Upper lobe of left lung (tissue), 4 donors: ENCODE data around the gene TBXAS1.

ENCODE experiments used
- EP300 ChIP-seq, 4 donors: sonication (generic); formaldehyde crosslinking; IDR thresholded peaks; one replicate each; pipeline ENCODE4 v1.5.1; 2017; ENCODE audit warnings: antibody characterized with exemption in 4 of 4, control low read depth in 2 of 4
- POLR2A ChIP-seq, 4 donors: fragments of 450-650 bp; IDR thresholded peaks; one replicate each; pipeline ENCODE4 v1.5.1; 2016 to 2017; ENCODE audit warnings: antibody characterized with exemption in 4 of 4, mild to moderate bottlenecking in 2 of 4
- POLR2AphosphoS5 ChIP-seq, 2 donors: sonication (generic); formaldehyde crosslinking; IDR thresholded peaks; one replicate each; pipeline ENCODE4 v1.5.1; 2017; ENCODE audit warnings: antibody characterized with exemption in 2 of 2
- TF ChIP-seq, protein P1 (sequence below), 6 experiments: fragments of 450-650 bp in 4 of 6; fragments of 200-600 bp in 2 of 6; sonication (generic) in 2 of 6; IDR thresholded peaks; one replicate each; pipeline ENCODE4 v1.5.1; 2016 to 2019; ENCODE audit warnings: antibody characterized with exemption in 6 of 6

DNA sequence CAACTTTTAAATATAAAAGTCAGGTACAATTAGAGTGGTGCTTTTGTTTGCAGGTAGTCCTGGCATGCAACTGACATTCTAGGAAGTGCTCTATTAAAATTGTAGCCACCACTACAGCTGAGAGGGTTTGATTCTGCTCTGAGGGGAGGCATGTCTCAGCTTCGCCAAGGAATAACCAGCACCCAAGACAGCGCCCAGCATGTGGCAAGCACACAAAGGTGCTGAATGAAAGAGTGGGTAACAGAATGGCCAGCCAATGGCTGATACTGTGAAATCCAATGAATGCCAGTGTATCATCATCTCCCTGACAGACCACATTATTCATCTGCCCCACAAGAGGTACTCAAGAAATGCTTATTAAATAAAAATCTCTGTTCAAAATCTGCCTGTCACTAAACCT is 226.8 kb downstream of the TBXAS1 start:
- TF ChIP-seq, protein P1, sequence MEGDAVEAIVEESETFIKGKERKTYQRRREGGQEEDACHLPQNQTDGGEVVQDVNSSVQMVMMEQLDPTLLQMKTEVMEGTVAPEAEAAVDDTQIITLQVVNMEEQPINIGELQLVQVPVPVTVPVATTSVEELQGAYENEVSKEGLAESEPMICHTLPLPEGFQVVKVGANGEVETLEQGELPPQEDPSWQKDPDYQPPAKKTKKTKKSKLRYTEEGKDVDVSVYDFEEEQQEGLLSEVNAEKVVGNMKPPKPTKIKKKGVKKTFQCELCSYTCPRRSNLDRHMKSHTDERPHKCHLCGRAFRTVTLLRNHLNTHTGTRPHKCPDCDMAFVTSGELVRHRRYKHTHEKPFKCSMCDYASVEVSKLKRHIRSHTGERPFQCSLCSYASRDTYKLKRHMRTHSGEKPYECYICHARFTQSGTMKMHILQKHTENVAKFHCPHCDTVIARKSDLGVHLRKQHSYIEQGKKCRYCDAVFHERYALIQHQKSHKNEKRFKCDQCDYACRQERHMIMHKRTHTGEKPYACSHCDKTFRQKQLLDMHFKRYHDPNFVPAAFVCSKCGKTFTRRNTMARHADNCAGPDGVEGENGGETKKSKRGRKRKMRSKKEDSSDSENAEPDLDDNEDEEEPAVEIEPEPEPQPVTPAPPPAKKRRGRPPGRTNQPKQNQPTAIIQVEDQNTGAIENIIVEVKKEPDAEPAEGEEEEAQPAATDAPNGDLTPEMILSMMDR (IDR thresholded peaks at IDR 0.05): no peak
- TF ChIP-seq EP300 (IDR thresholded peaks at IDR 0.05) (no peak), POLR2A (IDR thresholded peaks at IDR 0.05) (no peak), POLR2AphosphoS5 (IDR thresholded peaks at IDR 0.05) (no peak)
